SK-N-SH (cell line): ENCODE data around the gene MX2. TPM values are rescaled to one million over a fixed set of nuclear protein-coding genes. Genes with fewer than 3 reads are reported as not detected.

Experiments used
- CTCF ChIA-PET: fragments of 300-600, 350-600 bp; formaldehyde crosslinking; extraction: SDS; loops from one replicate; lab custom pipeline; 2021; lab: Yijun Ruan, JAX
- POLR2A ChIA-PET: fragments of 350-600 bp; sonication (Branson Sonifier 250); formaldehyde crosslinking; extraction: SDS; loops from one replicate; lab custom pipeline; 2020; ENCODE audit warnings: antibody characterized with exemption, inconsistent platforms; lab: Yijun Ruan, JAX
- DNase-seq: peaks from one replicate; pipeline ENCODE4 v3.0.0; 2012
- H2AFZ ChIP-seq: fragments of 200-600 bp; sonication (generic); 2 replicates; pipeline ENCODE4 v1.8.1; 2016; ENCODE audit warnings: antibody characterized with exemption, mild to moderate bottlenecking, low read depth
- H3F3A ChIP-seq: fragments of 200-600 bp; sonication (generic); replicated peaks from 2 replicates; pipeline ENCODE3; 2016; ENCODE audit warnings: antibody characterized with exemption, mild to moderate bottlenecking; ENCODE audit not compliant: insufficient read depth
- H3K27ac ChIP-seq, 2 experiments: fragments of 200-500 bp in 1 of 2; fragments of 200-600 bp in 1 of 2; sonication (Bioruptor generic) in 1 of 2; sonication (generic), shearing (Covaris generic) in 1 of 2; 2 replicates each; pipeline versions ENCODE4 v1.5.1 to v1.6.1; 2014 to 2016; ENCODE audit warnings: low read depth in 2 of 2, inconsistent platforms in 1 of 2, low read length in 1 of 2, mild to moderate bottlenecking in 1 of 2, mixed read lengths in 1 of 2
- H3K27me3 ChIP-seq: fragments of 200-600 bp; sonication (generic), shearing (Covaris generic); 2 replicates; pipeline ENCODE4 v1.6.1; 2016; ENCODE audit warnings: mixed run types; ENCODE audit not compliant: insufficient read depth
- H3K36me3 ChIP-seq, 2 experiments: fragments of 200-500 bp in 1 of 2; fragments of 200-600 bp in 1 of 2; sonication (Bioruptor generic) in 1 of 2; sonication (generic) in 1 of 2; replicated peaks in 1 of 2; 2 replicates each; pipeline versions ENCODE3 to v1.5.1; 2014 to 2016; ENCODE audit warnings: low read length in 1 of 2, mild to moderate bottlenecking in 1 of 2; ENCODE audit not compliant: insufficient read depth in 2 of 2, control insufficient read depth in 1 of 2
- H3K4me1 ChIP-seq, 2 experiments: fragments of 200-500 bp in 1 of 2; fragments of 200-600 bp in 1 of 2; sonication (Bioruptor generic) in 1 of 2; sonication (generic), shearing (Covaris generic) in 1 of 2; 2 replicates each; pipeline versions ENCODE4 v1.5.1 to v1.6.1; 2014 to 2016; ENCODE audit warnings: low read depth in 1 of 2, low read length in 1 of 2, mixed run types in 1 of 2; ENCODE audit not compliant: insufficient read depth in 2 of 2, control insufficient read depth in 1 of 2
- H3K4me2 ChIP-seq: fragments of 200-600 bp; sonication (generic), shearing (Covaris generic); 2 replicates; pipeline ENCODE4 v1.6.1; 2017; ENCODE audit warnings: mixed run types
- H3K4me3 ChIP-seq, 2 experiments: fragments of 200-500 bp in 1 of 2; fragments of 200-600 bp in 1 of 2; sonication (Bioruptor generic) in 1 of 2; sonication (generic), shearing (Covaris generic) in 1 of 2; 2 replicates each; pipeline versions ENCODE4 v1.5.1 to v1.8.1; 2014 to 2016; ENCODE audit warnings: low read depth in 2 of 2, inconsistent platforms in 1 of 2, low read length in 1 of 2, mild to moderate bottlenecking in 1 of 2, mixed read lengths in 1 of 2, moderate library complexity in 1 of 2
- H3K79me2 ChIP-seq: fragments of 200-600 bp; sonication (generic); 2 replicates; pipeline ENCODE4 v1.8.1; 2017; ENCODE audit warnings: mild to moderate bottlenecking; ENCODE audit not compliant: insufficient read depth
- H3K9ac ChIP-seq: fragments of 200-600 bp; sonication (generic); 2 replicates; pipeline ENCODE4 v1.6.1; 2017; ENCODE audit warnings: mixed run types
- H3K9me2 ChIP-seq: fragments of 200-600 bp; sonication (generic); 2 replicates; pipeline ENCODE4 v1.6.1; 2017; ENCODE audit warnings: mixed run types
- H3K9me3 ChIP-seq: fragments of 200-600 bp; sonication (generic); 2 replicates; pipeline ENCODE4 v1.6.1; 2017; ENCODE audit warnings: mixed run types, mild to moderate bottlenecking, moderate library complexity
- H4K20me1 ChIP-seq: fragments of 200-600 bp; sonication (generic); 2 replicates; pipeline ENCODE4 v1.6.1; 2017; ENCODE audit warnings: mild to moderate bottlenecking, mixed run types; ENCODE audit not compliant: insufficient read depth
- CHD2 ChIP-seq: fragments of 150-350 bp; IDR thresholded peaks from 2 replicates; pipeline ENCODE4 v1.6.1; 2018; ENCODE audit warnings: low read length; ENCODE audit not compliant: partially characterized antibody
- ELF1 ChIP-seq: IDR thresholded peaks from 2 replicates; pipeline ENCODE4 v1.4.0; 2012
- EZH2phosphoT487 ChIP-seq: fragments of 200-600 bp; sonication (generic); IDR thresholded peaks from 2 replicates; pipeline ENCODE4 v1.6.1; 2017; ENCODE audit warnings: low read depth, mixed run types, mild to moderate bottlenecking, antibody characterized with exemption, moderate library complexity, borderline replicate concordance
- FOXM1 ChIP-seq: IDR thresholded peaks from 2 replicates; pipeline ENCODE4 v1.4.0; 2012; ENCODE audit warnings: low read depth, mild to moderate bottlenecking
- JUND ChIP-seq: IDR thresholded peaks from 2 replicates; pipeline ENCODE4 v1.4.0; 2012
- MAX ChIP-seq: IDR thresholded peaks from 2 replicates; pipeline ENCODE4 v1.4.0; 2012; ENCODE audit warnings: low read depth
- MEF2A ChIP-seq: IDR thresholded peaks from 2 replicates; pipeline ENCODE4 v1.4.0; 2012; ENCODE audit warnings: low read depth, borderline replicate concordance
- MXI1 ChIP-seq: IDR thresholded peaks from 2 replicates; pipeline ENCODE4 v1.6.1; 2012; ENCODE audit warnings: mild to moderate bottlenecking, low read depth, low read length, improper control_type of control experiment
- NFIC ChIP-seq: IDR thresholded peaks from 2 replicates; pipeline ENCODE4 v1.4.0; 2012; ENCODE audit warnings: borderline replicate concordance
- RAD21 ChIP-seq: IDR thresholded peaks from 2 replicates; pipeline ENCODE4 v1.6.1; 2012; ENCODE audit warnings: mild to moderate bottlenecking, low read length
- RFX5 ChIP-seq: IDR thresholded peaks from 2 replicates; pipeline ENCODE4 v1.6.1; 2012; ENCODE audit warnings: mild to moderate bottlenecking, improper control_type of control experiment, low read length
- SIN3A ChIP-seq: IDR thresholded peaks from 2 replicates; pipeline ENCODE4 v1.6.1; 2012; ENCODE audit warnings: low read depth, mild to moderate bottlenecking, low read length, moderate library complexity, borderline replicate concordance
- SMC3 ChIP-seq: IDR thresholded peaks from 2 replicates; pipeline ENCODE4 v1.6.1; 2012; ENCODE audit warnings: low read depth, low read length, improper control_type of control experiment
- TCF12 ChIP-seq: IDR thresholded peaks from 2 replicates; pipeline ENCODE4 v1.4.0; 2012
- USF1 ChIP-seq: IDR thresholded peaks from 2 replicates; pipeline ENCODE4 v1.4.0; 2012; ENCODE audit warnings: low read depth, borderline replicate concordance
- YY1 ChIP-seq: IDR thresholded peaks from 2 replicates; pipeline ENCODE4 v1.4.0; 2012; ENCODE audit warnings: low read depth, mild to moderate bottlenecking
- ZBTB33 ChIP-seq: IDR thresholded peaks from 2 replicates; pipeline ENCODE4 v1.4.0; 2012; ENCODE audit warnings: low read depth, borderline replicate concordance
- WGBS: methylation state at CpG from one replicate; pipeline ENCODE4 v1.1.6; 2017; ENCODE audit warnings: low lambda C conversion rate; 5-methylcytosine and 5-hydroxymethylcytosine counted together
- polyA plus RNA-seq, 3 experiments: library from polyadenylated mRNA; depleted of rRNA; stranded (reverse); fragments of >200 nt; gene quantifications; 2 replicates each; pipeline ENCODE4 v1.2.3, GENCODE V29; 2012

The MX2 gene
- polyA plus RNA-seq, 1 of the 3 experiments (the other 2 are of a cell fraction): 0.08 TPM

- no peaks in the 10 kb centered on the region for H3F3A ChIP-seq
- no peak overlapping the region for H3K27ac ChIP-seq
- H3K9me3 ChIP-seq: no peaks in the 10 kb centered on the region
- ChIA-PET POLR2A (no interaction called here), CTCF (no interaction called here)
- H3K36me3 ChIP-seq: no peaks in the 10 kb centered on the region
- H3K4me3 ChIP-seq: no peak overlapping the region
- no peak overlapping the region for H3K9ac ChIP-seq
- no peaks in the 10 kb centered on the region for H3K4me1 ChIP-seq
- 82% methylated on average over 24 of the region's 30 CpGs for WGBS
- H3K79me2 ChIP-seq: no peaks in the 10 kb centered on the region
- H4K20me1 ChIP-seq: no peaks in the 10 kb centered on the region
- H3K4me2 ChIP-seq: no peak overlapping the region
- TF ChIP-seq TCF12 (no peak), MXI1 (no peak), RFX5 (no peak)
- H2AFZ ChIP-seq: no peak overlapping the region
- H3K27me3 ChIP-seq: 0 out of 2 replicates have a peak, but pooled peaks cover 6% of the 10 kb centered on the region
- no peak for DNase-seq
- no peaks in the 10 kb centered on the region for H3K9me2 ChIP-seq
Observed at GRCh38 chr21:41369920-41370839, 8.4 kb downstream of the MX2 start.

- Histone ChIP-seq H3K4me3 (no peak overlapping the region), H3K27me3 (0 out of 2 replicates have a peak, but pooled peaks cover 6% of the 10 kb centered on the region), H3K36me3 (no peaks in the 10 kb centered on the region), H3K4me2 (no peak overlapping the region), H2AFZ (no peak overlapping the region), H3K27ac (no peak overlapping the region), H3F3A (no peaks in the 10 kb centered on the region)
- CTCF ChIA-PET: no interaction called here
- DNase-seq: no peak
- TF ChIP-seq ELF1 (no peak), JUND (no peak), FOXM1 (no peak), SMC3 (no peak), RAD21 (no peak), CHD2 (no peak)
- TF ChIP-seq, all 33 proteins: peak for 0
- H4K20me1 ChIP-seq: no peaks in the 10 kb centered on the region
- no peak overlapping the region for H3K9ac ChIP-seq
- no peaks in the 10 kb centered on the region for H3K9me2 ChIP-seq
- POLR2A ChIA-PET: no interaction called here
- no peaks in the 10 kb centered on the region for H3K79me2 ChIP-seq
- WGBS: 46% methylated on average over 8 of the region's 12 CpGs
- H3K9me3 ChIP-seq: no peaks in the 10 kb centered on the region
- H3K4me1 ChIP-seq: no peaks in the 10 kb centered on the region
Observed at GRCh38 chr21:41370840-41371684, 9.2 kb downstream of the MX2 start.

DNA sequence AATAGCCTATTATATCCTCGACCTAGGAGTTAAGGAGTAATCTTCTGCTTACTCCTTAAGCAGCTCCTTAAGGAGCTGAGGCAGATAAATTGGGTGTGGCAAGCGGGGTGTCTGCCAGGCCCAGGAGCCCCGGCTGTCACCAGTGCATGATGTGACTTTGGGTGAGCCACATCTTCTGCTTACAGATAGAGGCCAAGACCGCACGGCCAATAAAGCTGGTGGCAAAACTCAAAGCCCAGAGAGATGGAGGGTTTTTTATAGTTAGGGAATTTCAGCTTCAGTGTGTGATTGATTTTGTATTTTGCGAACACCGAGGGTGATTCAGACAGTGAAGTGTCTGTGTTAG is 9.8 kb downstream of the MX2 start:
- Histone ChIP-seq H3K27ac (no peak overlapping the region), H3K36me3 (no peaks in the 10 kb centered on the region), H3K9me3 (no peaks in the 10 kb centered on the region), H4K20me1 (no peaks in the 10 kb centered on the region), H3K4me2 (no peak overlapping the region), H3K79me2 (no peaks in the 10 kb centered on the region), H3K9ac (no peak overlapping the region), H2AFZ (no peak overlapping the region), H3K4me3 (no peak overlapping the region), H3K9me2 (no peaks in the 10 kb centered on the region), H3F3A (no peaks in the 10 kb centered on the region), H3K27me3 (0 out of 2 replicates have a peak, but pooled peaks cover 6% of the 10 kb centered on the region), H3K4me1 (no peaks in the 10 kb centered on the region)
- WGBS: 52% methylated on average over 7 of the region's 7 CpGs
- CTCF ChIA-PET: interaction anchor here (1.0 kb wide), 1 partner anchor 12 kb away, joined by 4 read pairs; no protein-coding TSS in a partner anchor
- POLR2A ChIA-PET: no interaction called here
- no peak for DNase-seq
- TF ChIP-seq RAD21 (no peak), YY1 (no peak), MAX (no peak), ZBTB33 (no peak), MEF2A (no peak), USF1 (no peak), EZH2phosphoT487 (no peak), NFIC (no peak), SIN3A (no peak)
